HCT116 (cell line): ENCODE data around the gene TDRD9.

Experiments
- CTCF ChIP-seq, 3 experiments: fragments of 200-600 bp in 1 of 3; sonication (generic) in 1 of 3; IDR thresholded peaks in 2 of 3; conservative IDR thresholded peaks in 1 of 3; 2 replicates each; pipeline ENCODE4 v1.5.1; 2012 to 2017; ENCODE audit warnings: low read depth in 2 of 3, low read length in 2 of 3, antibody characterized with exemption in 1 of 3, borderline replicate concordance in 1 of 3, control low read depth in 1 of 3, mild to moderate bottlenecking in 1 of 3, mixed read lengths in 1 of 3, mixed run types in 1 of 3, moderate library complexity in 1 of 3; ENCODE audit not compliant: insufficient read depth in 1 of 3
- EGR1 ChIP-seq: IDR thresholded peaks from 2 replicates; pipeline ENCODE4 v1.6.1; 2012; ENCODE audit warnings: low read depth
- MAX ChIP-seq: IDR thresholded peaks from 2 replicates; pipeline ENCODE4 v1.6.1; 2012
- POLR2A ChIP-seq: IDR thresholded peaks from 2 replicates; pipeline ENCODE4 v1.7.0; 2011; ENCODE audit warnings: borderline replicate concordance; ENCODE audit not compliant: insufficient read depth, insufficient read length; ENCODE audit errors: extremely low read depth
- RAD21 ChIP-seq: IDR thresholded peaks from 2 replicates; pipeline ENCODE4 v1.6.1; 2012; ENCODE audit warnings: low read depth, mild to moderate bottlenecking
- TCF7L2 ChIP-seq: IDR thresholded peaks from 2 replicates; pipeline ENCODE4 v1.7.0; 2011; ENCODE audit warnings: borderline replicate concordance, inconsistent platforms; ENCODE audit not compliant: insufficient read depth, insufficient read length; ENCODE audit errors: extremely low read depth
- ZNF274 ChIP-seq: fragments of 200-500 bp; sonication (Bioruptor generic); IDR thresholded peaks from 2 replicates; pipeline ENCODE4 v1.6.1; 2014; ENCODE audit warnings: mild to moderate bottlenecking, low read depth, low read length, inconsistent platforms

- TF ChIP-seq RAD21 (no peak), CTCF (IDR thresholded peaks at IDR 0.05 in 2 of 3, conservative IDR thresholded peaks at IDR 0.05 in 1 of 3; ENCODE audit: borderline replicate concordance in 1 of 3, insufficient read depth in 1 of 3, low read depth in 2 of 3, low read length in 2 of 3) (no peak), ZNF274 (no peak), POLR2A (no peak), EGR1 (no peak), MAX (no peak), TCF7L2 (no peak)
Measured at GRCh38 chr14:104101651-104102281, 173.5 kb downstream of the TDRD9 start.
